Measurements from ENCODE around the gene ZBBX.

The ZBBX gene

DNA sequence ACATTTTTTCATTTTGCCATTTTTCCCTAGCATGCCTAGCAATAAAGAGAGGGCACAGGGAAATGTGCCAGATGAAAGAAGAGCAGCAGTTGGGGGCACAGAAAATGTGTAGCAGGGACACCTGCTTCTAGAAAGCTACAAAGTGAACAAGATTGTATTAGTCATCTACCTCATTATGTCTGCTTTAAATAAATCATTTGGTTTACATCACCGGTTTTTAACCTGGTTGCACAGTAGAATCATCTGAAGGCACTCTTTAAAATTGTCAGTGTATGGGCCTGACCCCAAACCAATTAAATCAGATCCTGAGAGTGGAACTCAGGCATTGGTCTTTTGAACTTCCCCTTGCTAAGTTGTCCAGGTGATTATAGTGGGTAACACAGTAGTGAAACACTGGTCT lies 73.8 kb downstream of the ZBBX start:
- no peak for DNase-seq

DNA sequence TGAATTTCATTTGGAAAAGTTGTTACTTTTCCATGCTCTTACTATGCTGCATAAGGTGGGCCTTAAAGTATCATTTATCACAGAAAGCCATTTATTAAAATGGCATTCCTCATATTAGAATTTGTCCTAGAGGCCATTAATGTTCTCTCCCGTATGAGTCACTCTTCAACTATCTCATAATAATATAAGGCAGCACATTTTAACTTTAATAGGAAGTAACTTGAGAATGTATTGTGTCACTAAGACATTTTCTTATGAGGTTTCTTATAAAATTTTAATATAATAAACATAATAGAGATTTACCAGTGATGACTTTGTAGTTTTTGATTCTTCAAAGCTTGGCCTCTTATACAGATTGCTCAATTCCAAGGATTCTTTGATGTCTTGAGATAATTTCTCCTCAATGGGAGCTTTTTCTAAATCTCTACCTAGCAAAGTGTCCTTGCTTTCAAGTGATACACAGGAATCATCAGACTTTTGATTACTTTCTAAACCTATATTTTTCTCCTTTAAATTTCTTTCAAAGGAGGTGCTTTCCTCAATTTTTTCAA lies 74.7 kb downstream of the ZBBX start:
- DNase-seq: no peak

GRCh38 chr3:167304077-167304476 lies 76.0 kb downstream of the ZBBX start:
- DNase-seq: no peak

- no peak for DNase-seq
Measured at GRCh38 chr3:167302678-167303077, 77.4 kb downstream of the ZBBX start.

GRCh38 chr3:167300207-167300606 lies 79.9 kb downstream of the ZBBX start:
- no peak for DNase-seq

DNA sequence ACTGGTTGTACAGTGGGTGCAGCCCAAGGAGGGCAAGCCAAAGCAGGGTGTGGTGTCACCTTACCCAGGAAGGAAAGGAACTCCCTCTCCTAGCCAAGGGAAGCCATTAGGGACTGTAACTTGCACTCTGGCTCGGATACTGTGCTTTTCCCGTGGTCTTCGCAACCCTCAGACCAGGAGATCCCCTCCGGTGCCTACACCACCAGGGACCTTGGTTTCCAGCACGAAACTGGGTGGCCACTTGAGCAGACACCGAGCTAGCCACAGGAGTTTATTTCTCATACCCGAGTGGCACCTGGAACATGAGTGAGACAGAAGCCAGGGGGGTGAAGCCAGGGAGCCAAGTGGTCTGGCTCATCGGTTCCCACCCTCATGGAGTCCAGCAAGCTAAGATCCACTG lies 90.7 kb downstream of the ZBBX start:
- no peak for DNase-seq

- no peak for DNase-seq
Measured at GRCh38 chr3:167288737-167289136, 91.4 kb downstream of the ZBBX start.

GRCh38 chr3:167287308-167287707 lies 92.8 kb downstream of the ZBBX start:
- DNase-seq: no peak

DNA sequence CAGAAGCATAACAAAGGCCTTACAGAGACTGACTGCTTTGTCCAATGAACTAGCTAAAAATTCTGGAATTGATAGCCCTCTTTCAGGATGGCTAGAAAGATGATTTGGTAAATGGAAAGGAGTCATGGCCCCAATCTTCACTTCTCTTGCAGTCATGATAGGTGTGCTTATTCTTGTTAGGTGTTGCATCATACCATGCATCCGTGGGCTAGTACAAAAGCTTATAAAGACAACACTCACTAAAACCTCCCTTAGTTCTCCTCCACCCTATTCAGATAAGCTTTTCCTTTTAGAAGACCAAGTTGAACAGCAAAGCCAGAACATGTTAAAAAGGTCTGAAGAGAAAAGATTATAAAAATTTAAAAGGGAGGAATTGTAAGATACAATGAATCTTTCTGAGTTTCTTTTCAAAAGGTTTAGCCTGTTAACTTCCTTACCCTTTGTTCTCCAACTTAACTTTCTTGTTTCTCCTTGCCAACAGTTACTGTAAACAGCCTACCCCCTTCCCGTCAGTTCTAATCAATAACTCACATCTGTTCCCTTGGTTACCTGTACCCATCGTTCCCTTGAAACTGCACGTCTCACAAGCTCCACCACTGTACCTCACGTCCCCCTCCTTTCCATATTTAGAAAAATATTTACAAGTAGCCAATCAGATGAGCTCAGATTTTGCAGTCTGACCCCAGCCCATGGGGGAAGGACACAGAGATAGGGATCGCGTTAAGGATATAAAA lies 105.8 kb downstream of the ZBBX start:
- DNase-seq: no peak

GRCh38 chr3:167253037-167253436 lies 127.1 kb downstream of the ZBBX start:
- DNase-seq: no peak

GRCh38 chr3:167251678-167252077 lies 128.4 kb downstream of the ZBBX start:
- no peak for DNase-seq

DNA sequence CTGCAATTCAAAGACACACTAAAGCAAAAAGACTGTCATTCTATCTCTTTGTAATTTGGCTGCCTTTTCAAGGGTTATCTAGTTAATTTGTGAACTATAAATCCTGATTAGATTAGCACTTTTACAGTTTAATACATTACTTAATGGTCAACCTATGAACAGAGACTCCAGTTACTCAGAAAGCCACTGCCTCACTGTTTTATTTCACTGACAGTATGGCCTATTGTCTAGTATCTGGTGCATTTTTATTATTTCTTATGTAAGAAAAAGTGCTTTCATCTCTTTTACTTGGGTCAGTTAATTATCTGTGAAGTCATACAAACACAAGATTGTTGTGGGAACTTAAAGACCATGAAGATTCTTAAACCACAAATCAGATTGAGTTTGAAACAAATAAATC lies 133.8 kb downstream of the ZBBX start:
- no peak for DNase-seq

GRCh38 chr3:167241048-167241845 lies 138.8 kb downstream of the ZBBX start:
- DNase-seq: no peak

DNA sequence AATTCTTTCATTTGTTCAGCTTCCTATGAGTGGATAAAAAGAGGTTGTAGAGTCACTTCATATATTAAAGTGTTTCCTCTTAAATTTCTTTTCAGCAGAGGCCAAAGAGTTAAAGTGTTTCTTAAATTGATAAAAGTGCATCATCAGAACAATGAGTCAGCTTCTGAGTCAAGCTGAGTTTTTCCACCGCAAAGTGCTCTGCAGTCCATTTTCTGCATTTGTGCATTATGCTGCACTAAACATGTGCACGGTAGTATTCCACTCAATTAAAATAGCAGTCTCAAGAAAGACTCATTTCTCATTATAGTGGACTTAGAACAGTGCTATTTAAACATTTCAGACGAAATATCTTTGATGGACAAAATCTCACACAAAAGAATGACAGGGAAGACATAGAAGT lies 152.0 kb downstream of the ZBBX start:
- peak; percentile 76 for DNase-seq

- DNase-seq: no peak
Measured at GRCh38 chr3:167225821-167226220, 154.3 kb downstream of the ZBBX start.

DNA sequence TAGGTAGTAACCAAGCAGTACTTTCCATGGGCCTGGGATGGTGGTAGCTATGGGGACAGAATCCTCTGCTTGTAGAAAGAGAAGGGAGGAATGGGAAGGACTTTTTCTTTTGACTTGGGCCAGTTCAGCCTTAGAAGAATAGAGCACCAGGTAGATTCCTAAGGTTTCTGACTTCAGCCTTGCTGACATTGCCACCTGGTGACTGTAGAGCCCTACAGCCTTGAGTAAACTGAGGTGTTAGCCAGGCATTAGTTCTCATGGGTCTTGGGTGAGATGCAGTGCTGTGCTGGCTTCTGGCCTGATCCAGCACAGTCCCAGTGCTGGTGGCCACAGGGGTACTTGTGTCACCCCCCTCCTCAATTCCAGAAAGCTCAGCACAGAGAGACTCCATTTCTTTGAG lies 171.1 kb downstream of the ZBBX start:
- no peak for DNase-seq

DNA sequence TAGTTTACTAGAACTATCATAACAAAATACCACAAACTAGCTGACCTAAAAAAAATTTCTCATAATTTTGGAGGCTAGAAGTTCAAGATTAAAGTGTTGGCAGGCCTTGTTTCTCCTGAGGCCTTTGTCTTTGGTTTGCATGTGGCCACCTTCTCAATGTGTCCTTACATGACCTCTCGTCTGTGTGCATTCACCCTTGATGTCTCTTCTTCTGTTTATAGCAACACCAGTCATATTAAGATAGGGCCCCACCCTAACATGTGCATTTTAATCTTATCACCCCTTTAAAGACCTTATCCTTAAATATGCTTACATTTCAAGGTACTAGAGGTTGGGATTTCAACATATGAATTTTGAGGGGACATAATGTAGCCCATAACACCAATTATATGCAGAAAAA lies 177.0 kb downstream of the ZBBX start:
- DNase-seq: no peak

GRCh38 chr3:167198949-167199600 lies 181.0 kb downstream of the ZBBX start:
- peak; percentile 78 for DNase-seq
